HG03175 (cell line): Measurements from ENCODE around the gene FBXO38.
A peak's percentile ranks its signal among the peaks of the same experiment; 100 is the strongest.

ENCODE experiments used
- ATAC-seq: cut with Tn5 transposase; IDR thresholded peaks from one replicate; pipeline ENCODE4 v1.9.1; 2021; ENCODE audit warnings: mild to moderate bottlenecking, moderate library complexity; ENCODE audit not compliant: unreplicated experiment

FBXO38 gene

DNA sequence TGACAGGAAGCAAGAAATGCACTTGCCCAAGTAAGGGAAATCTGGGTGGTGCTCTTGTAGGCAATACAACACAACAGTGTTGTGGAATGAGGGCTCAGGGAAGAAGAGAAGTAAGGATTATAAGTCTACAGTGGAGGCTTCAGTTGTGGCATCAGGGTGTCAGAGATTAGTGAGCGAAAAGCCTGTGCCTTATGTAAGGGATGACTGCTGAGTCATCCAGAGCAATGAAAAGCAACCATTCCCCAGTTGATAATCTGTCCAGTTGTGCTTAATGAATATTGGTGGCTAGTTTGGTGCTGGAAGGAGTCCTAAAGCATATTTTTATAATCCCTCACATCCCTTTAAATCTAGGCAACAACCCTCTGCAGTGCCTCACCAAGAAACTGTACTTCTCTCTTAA is 42.0 kb downstream of the FBXO38 start:
- ATAC-seq, result no peak

DNA sequence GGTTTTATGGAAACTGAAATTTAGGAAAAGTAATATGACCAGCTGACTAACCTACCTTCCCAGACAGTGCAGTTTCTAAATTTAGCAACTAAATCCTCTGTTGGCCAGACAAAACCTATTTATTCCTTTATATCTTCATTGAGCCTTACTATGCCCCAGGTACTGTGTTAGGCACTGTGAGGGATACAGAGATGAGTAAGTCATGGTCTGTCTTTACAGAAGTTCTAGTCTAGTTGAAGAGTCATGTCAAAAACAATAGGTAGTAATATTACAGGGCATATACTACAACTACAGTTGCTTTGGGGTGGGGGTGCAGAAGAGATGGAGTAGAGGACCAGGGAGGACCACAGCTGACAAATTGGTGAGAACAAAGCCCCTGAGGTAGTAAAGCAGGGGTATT is 42.8 kb downstream of the FBXO38 start:
- ATAC-seq, result no peak

DNA sequence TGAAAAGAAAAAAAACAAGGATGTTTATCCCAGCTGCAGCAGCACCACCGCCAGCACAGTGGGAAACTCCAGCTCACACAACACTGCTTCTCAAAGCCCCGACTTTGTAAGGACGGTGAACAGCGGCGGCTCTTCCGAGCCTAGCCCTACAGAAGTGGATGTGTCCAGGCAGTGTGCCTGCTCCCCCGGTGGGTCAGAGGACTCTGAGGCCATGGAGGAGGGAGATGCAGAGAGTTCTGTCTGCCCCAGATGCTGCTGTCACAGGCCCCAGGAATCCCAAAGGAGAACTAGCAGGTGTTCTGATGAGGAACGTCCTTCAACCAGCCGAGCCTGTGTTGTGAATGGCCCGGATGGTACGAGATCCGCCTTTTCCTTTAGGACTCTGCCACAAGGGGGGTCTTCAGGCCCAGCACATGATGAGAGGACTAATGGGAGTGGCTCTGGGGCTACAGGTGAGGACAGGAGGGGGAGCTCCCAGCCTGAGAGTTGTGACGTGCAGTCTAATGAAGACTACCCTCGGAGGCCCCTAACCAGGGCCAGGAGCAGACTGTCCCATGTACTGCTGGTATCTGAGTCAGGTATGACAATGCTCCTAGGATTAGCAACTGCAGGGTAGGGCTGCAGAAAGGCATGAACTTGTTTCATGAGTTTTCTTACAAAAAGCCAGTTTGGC is 43.7 kb downstream of the FBXO38 start:
- no peak for ATAC-seq

DNA sequence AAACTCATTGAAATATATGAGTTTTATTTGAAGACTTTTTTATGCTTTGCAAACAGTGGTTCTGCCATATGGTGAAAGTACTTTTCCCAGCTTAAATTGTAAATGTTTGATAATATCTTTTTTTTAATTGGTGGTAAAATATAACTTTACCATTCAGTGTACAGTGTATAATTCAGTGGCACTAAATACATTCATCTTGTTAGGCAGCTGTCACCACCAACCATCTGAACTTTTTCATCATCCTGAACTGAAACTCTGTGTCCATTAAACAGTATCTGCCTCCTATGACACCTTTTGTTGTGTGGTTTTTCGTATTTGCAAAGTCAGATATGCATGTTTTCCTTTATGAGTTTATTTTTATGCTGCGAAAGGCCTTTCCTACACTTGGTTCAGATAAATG is 45.1 kb downstream of the FBXO38 start:
- no peak for ATAC-seq

DNA sequence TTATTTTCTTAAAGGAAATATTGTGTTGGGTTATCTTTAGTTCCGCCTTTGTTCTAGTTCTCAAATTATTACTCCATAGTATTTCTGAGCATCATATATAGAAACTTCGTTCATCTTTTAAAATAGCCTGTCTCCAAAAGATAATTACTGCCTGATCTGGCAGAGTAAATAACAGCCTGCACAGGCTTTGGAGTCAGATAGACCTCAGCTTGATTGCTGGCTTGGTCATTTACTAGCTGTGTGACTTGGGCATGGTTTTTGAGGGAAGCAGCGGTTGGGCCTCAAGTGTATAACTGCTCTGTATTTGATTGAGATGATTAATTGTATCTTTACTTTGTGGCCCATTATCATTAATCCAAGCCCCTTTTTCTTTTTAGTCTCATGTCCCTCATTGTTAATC is 50.1 kb downstream of the FBXO38 start:
- ATAC-seq, result no peak

DNA sequence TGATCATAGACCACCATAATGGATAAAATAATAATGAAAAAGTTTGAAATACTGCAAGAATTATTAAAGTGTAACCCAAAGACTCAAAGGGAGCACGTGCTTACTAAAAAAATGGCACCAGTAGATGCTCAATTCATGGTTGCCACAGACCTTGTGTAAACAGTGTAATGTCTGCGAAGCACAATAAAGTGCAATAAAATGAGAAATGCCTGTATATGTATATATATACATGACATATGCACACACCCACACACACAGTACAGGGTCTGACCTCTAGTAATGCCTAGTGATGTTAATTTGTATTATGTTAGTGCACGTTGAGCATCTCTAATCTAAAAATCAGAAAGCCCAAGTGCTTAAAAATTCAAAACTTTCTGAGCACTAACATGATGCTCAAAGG is 52.3 kb downstream of the FBXO38 start:
- no peak for ATAC-seq

DNA sequence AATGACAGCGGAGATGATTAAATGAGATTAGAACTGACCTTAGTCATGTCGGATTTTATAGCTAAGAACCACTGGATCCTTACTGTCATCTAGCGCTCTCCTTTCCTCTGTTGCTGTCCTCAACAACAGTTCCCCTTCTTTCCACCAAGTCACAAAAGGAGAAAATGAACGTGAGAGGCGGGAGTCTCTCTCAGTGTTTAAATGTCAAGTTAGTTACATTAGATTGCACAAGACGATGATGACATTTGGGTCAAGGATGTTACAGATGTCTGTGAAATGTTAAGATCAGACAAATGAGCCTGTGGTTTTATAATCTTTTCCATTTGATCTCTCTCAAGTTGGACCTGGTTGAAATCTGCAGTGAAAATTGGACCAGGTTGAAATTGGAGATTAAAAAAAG is 53.5 kb downstream of the FBXO38 start:
- no peak for ATAC-seq

DNA sequence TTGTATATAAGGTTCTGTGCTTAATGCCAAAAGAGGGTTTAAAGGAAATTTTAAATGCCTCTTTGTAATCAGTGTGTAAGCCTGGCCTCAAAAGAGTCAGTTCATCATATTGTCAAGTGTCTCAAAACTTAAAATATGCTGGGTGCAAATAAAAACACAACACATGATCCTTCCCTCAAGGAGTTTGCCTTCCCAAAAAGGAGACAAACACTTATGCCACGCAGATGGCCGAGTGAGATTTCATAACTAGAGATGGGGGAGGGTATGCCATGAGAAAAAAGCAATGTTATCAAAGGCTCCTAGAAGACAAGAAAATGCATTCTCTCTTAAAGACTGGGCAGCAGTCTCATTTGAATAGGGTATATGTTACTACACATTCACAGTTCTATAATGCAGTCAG is 55.2 kb downstream of the FBXO38 start:
- ATAC-seq, result no peak

DNA sequence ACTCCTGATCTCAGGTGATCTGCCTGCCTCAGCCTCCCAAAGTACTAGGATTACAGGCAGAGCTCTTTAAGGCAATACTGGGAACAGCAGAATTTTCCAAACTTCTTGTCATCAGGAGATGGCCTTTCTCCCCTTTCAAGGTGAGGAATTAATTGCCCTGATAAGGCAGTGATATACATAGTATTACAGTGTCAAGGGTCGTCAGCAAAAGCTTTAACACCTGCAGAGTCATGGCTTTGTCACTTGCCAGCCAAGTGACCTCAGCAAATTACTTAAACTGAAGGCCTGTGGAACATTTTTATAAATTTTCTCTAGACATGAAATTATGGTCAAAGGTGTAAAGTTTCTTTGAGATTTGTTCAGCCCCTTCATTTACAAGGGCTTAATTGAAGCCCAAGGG is 59.5 kb downstream of the FBXO38 start:
- no peak for ATAC-seq

DNA sequence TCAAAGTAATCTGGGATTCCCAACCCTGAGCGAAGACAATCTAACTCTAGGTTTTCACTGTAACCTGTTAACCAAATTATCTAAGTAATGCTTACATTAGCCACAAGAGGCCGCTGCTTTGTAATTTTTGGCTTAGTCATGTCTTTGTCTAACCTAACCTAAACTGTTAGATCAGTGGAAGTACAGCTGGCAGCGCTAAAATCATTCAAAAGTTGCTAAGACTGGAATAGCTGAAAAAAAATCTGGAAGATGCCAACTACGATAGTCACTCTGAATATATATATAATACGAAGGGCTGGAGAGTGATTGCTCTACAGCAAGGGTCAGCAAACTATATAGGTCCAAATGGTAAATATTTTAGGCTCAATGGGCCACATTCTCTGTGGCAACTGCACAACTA is 60.2 kb downstream of the FBXO38 start:
- peak; percentile 88 for ATAC-seq

DNA sequence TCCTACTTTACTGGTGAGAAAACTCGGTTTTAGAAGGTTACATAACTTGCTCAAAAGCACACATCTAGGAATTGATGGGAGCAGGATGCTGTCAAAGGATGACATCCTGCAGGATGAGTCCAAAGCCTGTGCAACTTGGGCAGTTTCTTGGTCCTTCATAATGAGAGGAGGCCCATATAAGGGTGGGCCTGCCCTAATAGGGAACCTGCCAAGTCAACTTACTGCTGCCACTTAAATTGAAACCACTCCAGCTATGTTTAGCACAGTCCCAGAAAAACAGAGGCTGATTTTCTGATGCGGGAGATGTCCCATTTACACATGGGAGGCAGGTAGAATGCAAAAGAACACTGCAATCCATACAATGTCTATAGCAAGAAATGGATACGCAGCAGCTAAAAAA is 61.8 kb downstream of the FBXO38 start:
- no peak for ATAC-seq

DNA sequence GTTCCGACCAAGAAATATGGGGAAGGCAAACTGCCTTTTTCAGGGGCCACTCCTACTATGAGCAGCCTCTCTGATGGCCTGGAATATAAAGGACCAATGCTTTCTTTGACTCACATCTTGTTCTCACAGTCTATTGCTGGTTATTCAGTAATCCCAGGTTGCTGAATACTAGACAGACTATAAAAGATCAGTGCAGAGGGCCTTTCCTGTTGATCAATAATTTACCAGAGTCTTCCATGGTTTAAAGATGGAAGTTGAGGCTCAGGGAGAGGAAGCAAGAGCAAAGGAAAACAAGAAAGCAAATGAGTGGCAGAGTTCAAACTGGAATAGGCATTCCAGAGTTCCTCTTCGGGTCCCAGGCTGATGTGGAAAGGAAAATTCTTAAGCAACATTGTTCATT is 62.9 kb downstream of the FBXO38 start:
- no peak for ATAC-seq

DNA sequence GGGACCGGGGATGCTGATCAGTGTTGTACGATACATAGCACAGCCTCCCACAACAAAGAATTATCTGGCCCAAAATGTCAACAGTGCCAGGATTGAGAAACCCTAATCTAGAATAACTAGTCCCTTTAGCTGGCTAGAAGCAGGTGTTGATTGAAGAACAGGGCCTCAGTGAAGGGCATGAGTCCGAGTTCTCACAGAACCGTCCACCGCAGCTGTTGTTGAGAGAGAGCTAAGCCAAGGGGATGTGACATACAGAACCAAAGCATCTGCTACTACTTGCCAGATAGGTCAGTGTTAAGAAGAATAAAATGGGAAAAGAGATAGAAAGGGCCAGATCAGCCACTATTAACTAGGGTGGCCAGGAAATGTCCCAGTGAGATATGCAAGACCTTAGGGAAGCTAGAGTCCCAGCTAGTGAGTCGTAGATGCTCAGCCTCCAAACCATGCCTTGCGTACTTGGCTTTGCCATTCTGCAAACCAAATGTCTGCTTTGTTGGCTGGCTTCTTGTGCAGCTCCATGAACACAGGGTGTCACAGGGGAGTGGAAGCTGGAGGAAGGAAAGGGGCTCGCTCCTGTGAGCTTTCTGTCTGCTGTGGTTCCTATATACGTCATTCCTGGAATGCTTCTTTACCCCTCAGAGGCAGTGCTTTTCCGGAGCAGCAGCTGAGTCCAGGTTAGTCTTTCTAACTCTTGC is 68.9 kb downstream of the FBXO38 start:
- no peak for ATAC-seq

DNA sequence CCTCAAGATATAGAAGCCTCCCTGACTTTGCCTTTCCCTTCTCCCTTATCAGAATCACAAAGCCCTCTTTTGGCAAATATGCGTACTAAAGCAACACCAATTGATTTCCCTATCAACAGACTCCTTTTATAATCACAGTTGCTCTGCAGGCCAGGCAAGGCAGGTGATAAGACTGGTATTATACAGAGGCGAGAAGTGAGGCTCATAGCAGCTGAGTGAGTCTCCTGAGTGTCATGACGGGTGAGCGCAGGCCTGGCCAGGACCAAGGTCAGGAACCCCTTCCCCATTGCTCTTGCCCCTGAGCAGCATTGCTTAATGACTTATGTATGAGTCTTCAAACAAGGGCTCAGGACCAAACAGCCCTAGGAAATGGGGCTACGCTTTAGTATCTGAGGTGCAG is 70.8 kb downstream of the FBXO38 start:
- no peak for ATAC-seq

DNA sequence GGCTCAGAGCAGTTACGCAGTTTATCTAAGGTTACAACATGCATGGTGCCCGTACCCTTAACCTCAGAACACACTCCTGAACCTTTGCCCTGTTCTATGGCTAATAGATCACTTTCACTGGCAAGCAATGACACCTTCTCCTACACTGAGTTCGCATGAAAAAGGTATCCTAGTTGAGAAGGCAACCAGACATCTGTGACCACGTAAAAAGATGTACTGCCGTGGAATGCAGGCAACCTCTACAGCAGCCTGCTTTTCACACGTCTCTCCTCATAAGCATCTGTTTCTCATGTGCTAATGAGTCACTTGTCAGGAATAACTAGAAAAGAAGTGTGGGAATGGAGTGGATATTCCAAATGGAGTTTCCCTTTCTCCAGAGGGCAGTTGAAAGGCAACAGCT is 71.4 kb downstream of the FBXO38 start:
- ATAC-seq, result no peak

DNA sequence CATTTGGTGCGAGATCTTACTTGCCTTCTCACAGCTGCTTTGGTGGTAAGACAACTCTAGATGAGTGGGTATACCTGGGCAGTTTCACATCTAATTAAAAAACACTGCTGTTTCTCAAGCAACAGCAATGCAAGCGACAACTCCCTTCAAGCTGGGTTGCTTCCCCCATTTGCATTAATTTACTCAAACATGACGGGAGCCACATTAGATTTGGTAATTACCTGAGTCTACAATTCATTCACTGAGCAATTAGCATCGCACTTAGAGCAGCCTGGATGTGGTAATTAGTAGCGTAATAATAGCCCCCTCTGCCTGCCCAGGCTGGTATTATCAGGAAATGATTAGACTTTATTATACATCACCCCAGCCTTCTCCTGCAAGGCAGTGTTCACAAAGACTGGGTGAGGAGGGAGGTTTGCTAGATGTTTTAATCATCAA is 73.4 kb downstream of the FBXO38 start:
- ATAC-seq, result peak; percentile 72

DNA sequence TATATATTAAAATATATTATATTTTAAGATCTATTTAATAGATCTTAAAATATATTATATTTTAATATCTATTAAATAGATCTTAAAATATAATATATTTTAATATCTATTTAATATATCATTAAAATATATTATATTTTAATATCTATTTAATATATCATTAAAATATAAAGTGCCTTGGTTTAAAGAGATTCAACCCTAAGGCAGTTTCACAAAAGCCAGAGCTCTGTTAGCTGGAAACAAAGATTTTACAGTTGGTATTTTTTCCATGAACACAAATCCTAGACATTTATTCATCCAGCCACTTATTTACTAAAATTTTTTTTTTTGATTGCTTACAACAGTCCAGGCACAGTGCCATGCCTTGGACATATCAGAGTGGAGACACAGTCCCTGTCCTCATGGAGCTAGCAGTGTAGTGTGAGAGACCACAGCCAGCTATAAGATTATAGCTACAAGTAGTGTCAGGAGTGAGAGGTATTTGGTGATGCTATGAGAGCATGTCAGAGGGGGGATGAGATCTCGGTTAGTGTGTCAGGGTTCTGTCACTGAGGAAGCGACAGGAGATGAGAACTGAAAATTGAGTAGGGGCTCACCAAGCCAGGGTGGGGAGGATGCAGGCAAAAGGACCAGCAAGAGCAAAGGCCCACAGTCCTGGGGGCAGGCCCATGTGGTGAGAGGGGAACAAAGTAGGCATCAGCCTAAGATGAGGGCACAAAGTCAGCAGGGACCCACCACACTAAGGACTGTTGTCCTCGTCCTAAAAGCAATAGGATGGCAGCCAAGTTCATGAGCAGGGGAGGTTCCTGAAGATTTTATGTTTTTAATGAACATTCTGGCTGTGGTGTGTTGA is 74.5 kb downstream of the FBXO38 start:
- ATAC-seq, result no peak

DNA sequence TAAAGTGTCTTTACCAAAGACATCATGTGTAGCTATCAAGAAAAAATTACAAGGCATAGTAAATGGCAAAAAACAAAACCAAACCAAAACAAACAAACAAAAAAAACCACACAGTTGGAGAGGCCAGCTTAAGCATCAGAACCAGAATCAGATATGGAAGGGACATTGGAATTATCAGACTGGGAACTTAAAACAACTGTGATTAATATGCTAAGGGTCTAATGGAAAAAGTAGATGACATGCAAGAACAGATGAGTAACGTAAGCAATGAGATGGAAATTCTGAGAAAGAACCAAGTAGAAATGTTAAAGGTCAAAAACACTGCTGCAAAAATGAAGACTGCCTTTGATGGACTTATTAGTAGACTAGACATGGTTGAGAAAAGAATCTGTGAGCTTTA is 75.9 kb downstream of the FBXO38 start:
- no peak for ATAC-seq

DNA sequence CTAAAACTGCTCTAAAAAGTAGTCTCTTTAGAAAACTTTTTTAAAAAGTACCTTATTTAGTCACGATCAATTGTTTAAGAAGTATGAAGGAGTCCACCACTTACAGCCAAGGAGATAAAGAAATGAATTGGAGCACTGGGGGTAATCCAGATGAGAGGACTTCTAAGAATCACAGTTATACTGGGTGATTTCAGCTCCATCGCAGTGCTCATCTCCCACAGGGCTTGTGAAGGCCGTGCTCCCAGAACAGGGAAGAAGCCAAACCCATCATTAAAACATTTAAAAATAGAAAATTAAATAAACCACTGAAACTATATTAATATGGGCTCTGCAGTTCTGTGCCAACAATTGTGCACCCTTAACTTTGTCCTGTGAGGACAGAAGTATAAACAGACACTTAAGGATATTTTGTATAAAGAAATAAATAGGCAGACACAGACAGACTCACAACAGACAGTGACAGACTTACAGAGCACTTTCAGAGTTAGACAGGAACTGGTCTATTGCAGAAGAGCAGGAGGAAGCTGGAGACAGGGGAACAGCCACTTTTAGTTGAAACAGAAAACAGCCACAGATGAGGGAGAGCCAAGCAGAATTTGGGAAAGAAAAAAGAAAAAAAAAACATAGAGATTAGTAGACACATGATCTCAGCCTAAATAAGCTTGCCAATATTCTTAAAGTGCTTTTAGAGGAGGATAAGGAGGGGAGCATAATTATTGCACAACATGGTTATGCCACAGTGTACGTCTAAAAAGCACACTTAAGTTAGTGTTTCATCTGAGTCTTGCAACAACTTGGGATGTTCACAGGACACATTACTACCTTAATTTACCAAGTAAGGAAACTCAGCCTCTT is 81.8 kb downstream of the FBXO38 start:
- ATAC-seq, result no peak

DNA sequence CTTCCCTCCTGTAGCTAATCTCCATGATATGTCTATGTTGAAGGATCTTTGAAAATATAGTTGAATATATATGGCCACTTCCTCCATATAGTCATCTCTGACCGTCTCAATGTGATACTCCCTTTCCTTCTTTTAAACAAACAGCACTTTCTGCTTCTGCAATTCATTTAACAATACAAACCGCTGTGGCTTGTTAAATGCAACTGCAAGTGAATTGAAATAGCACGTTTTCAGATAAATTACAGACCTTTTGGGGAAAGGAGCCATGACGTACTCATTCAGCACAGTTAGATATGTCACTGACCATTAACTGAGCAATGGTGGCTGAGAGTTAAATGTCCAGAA is 82.5 kb downstream of the FBXO38 start:
- no peak for ATAC-seq

DNA sequence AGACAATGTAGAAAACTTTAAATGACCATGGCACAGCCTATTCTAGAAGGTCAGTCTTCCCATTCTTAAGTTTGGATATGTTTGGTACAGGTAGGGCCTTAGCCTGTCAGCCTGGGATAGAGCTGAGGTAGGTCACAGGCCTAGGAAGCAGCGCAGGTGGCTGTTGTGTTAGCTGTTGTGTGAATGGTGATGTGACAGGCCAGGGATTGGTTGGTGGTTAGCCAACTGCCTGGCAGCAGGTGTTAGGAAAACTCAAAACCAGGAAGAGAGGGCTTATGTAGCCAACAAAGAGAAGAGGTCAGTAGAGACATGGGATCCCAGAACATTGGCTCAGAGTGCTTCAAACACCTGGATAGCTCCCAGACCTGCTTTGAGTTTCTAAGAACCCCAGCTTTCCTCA is 84.2 kb downstream of the FBXO38 start:
- no peak for ATAC-seq
